ENCODE results near the gene AGBL4. TPM values are rescaled to one million over a fixed set of nuclear protein-coding genes. Genes with fewer than 3 reads are reported as not detected.

AGBL4 gene
- 1 to 10 TPM in 2 of 4 donors, under 1 TPM in 1, not detected in 1; 0.44 to 1.5 (median 1.2) TPM for total RNA-seq

DNA sequence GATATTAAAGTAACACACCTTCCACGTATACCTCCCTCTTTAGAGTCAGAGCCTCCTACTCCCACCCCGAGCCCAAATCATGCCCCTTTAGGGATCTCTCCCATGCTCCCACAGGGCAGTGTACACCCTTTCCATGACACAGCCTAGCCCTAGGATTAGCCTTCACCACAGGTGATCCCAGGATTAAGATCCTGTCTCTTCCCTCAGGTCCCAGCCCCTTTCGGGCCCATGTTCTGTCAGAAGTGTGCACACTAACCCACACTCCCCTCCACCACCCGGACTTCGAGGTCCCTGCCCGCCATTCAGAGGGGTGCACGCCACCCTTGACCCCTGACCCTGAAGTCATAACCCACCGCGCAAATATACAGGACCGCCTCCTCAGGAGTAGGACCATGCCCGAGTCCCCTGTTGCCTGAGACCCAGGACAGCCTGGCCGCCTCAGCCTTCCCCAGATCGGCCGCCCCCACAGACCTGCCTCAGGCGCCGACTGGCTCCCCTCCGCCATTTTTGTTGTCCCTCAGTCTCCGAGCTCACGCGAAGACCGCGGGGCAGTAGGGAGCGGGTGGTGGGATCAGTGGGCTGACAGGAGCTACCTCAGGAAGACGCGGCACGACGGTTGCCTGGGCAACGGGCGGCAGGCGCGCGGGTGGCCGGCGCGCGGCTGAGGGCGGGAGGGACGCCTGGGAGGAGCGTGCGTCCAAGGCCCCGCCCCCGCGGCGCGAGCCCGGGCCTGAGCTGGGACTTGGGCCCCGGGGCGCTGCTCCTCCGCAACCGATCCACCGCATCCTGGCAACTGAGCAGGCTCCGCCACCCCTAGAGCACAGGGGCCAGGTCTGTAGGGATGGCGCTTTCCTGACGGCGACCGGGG lies at the start of gene AGBL4:
TSS of gene AGBL4 (minus strand) at position 663 of the 868 bp plus-strand sequence.
- TF ChIP-seq EP300 (IDR thresholded peaks at IDR 0.05) (no peak), POLR2A (IDR thresholded peaks at IDR 0.05) (no peak), CTCF (IDR thresholded peaks at IDR 0.05) (no peak)
- Histone ChIP-seq H3K9me3 (no peaks in the 10 kb centered on the region), H3K27ac (no peak within 1 kb of the TSS), H3K36me3 (no peaks in the 10 kb centered on the region), H3K4me1 (peaks cover 0 to 18% (median 0%) of the 10 kb centered on the region in 4 donors), H3K4me3 (peak within 1 kb of the TSS; percentile 30 to 55 (median 42)), H3K27me3 (no peaks in the 10 kb centered on the region)
- 7 to 12% methylated on average over 35 to 52 of the region's 56 CpGs for WGBS, 2 donors
- no peak for DNase-seq (ENCODE audit: low spot score in 2 of 2)

DNA sequence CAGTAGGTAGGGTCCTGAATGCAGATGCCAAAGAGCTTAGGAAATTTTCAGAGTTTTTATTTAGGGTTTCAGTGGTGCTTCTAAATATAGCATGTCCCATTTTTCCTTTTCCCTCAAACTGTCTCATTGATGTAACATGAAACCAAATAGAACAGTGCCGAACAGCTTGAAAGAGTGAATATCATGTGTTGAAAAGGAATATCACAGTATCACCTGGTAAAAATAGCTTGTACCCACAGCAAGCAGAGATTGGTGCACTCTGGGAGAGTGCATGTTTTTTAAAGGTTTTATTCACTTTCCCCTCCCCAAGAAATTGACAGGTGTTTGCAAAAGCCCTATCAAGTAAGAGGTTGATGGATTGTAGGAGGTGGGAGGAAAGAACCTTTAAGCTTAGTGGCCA lies 43.1 kb upstream of the AGBL4 start:
- Histone ChIP-seq H3K4me1 (no peaks in the 10 kb centered on the region), H3K9me3 (no peaks in the 10 kb centered on the region), H3K4me3 (no peak overlapping the region), H3K27me3 (no peaks in the 10 kb centered on the region), H3K27ac (no peak overlapping the region), H3K36me3 (no peaks in the 10 kb centered on the region)
- no peak for DNase-seq (ENCODE audit: low spot score in 2 of 2)
- TF ChIP-seq EP300 (IDR thresholded peaks at IDR 0.05) (no peak), CTCF (IDR thresholded peaks at IDR 0.05) (no peak), POLR2A (IDR thresholded peaks at IDR 0.05) (no peak)
- WGBS, 2 donors = 52 to 56% methylated on average over 1 of the region's 1 CpG

- no peak for TF ChIP-seq EP300 (IDR thresholded peaks at IDR 0.05)
- no peak for TF ChIP-seq CTCF (IDR thresholded peaks at IDR 0.05)
- TF ChIP-seq POLR2A (IDR thresholded peaks at IDR 0.05) = no peak
- no peak overlapping the region for H3K27ac ChIP-seq
- WGBS, 2 donors = 80 to 83% methylated on average over 3 of the region's 3 CpGs
- no peak overlapping the region for H3K4me3 ChIP-seq
- H3K4me1 ChIP-seq = no peaks in the 10 kb centered on the region
- no peaks in the 10 kb centered on the region for H3K27me3 ChIP-seq
- no peak for DNase-seq (ENCODE audit: low spot score in 2 of 2)
- H3K36me3 ChIP-seq = no peaks in the 10 kb centered on the region
- no peaks in the 10 kb centered on the region for H3K9me3 ChIP-seq
Measured at GRCh38 chr1:50060279-50060678, 36.5 kb upstream of the AGBL4 start.

GRCh38 chr1:50048791-50049190 lies 25.0 kb upstream of the AGBL4 start:
- Histone ChIP-seq H3K27me3 (peaks cover 0 to 41% of the 10 kb centered on the region in 2 donors), H3K4me3 (no peak overlapping the region), H3K27ac (no peak overlapping the region), H3K9me3 (no peaks in the 10 kb centered on the region), H3K36me3 (no peaks in the 10 kb centered on the region), H3K4me1 (peaks cover 0 to 7% (median 0%) of the 10 kb centered on the region in 4 donors)
- 38 to 57% methylated on average over 2 of the region's 2 CpGs for WGBS, 2 donors
- no peak for DNase-seq (ENCODE audit: low spot score in 2 of 2)
- TF ChIP-seq EP300 (IDR thresholded peaks at IDR 0.05) (no peak), CTCF (IDR thresholded peaks at IDR 0.05) (no peak), POLR2A (IDR thresholded peaks at IDR 0.05) (no peak)
